Endometrium (tissue), 2 donors: ENCODE results near the gene FANCC.

Source experiments
- FAIRE-seq: peaks from 2 replicates; lab custom pipeline; 2012; peaks lifted over from hg19 to GRCh38; lab: Jason Lieb, UNC
- donor health status: control.
- donor health status: control.

FANCC gene

DNA sequence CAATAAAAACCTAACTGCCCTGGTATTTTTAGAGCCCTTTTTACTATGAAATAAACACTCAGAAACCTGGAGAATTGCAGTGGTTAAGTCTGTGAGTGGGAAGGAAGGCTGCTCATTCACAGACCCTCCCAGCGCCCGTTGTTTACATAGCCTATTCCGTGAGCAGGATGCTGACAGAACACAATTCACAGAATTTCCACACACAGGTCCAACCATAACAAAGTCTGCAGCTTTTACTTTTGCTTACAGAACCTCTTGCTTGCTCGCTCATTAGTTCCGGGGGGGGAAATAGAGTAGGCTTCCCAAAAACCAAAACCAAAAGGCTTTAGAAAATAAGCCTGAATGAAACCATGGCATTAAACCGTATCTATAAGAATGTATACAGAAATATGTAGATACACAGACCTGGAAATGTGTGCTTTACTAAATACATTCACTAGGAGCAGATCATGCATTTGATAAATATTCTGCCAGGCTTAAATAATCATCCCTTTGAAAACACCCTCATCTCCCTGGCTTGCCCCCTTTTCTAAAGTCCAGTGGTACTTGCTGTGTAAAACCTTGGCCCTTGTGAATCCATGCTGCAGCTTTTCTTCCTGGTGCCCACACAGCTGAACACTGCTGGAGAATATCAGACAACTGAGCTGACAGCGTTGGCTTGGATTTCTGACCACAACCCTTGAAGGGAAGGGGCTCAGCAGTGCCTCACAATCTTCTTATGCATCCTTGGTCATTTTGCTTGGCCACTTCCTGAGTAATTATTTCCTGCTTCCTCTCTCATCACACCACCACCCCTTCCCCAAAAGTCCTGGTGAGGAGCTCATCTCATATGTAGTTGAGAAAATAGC lies 128.0 kb downstream of the FANCC start:
- peak; percentile 94 for FAIRE-seq

DNA sequence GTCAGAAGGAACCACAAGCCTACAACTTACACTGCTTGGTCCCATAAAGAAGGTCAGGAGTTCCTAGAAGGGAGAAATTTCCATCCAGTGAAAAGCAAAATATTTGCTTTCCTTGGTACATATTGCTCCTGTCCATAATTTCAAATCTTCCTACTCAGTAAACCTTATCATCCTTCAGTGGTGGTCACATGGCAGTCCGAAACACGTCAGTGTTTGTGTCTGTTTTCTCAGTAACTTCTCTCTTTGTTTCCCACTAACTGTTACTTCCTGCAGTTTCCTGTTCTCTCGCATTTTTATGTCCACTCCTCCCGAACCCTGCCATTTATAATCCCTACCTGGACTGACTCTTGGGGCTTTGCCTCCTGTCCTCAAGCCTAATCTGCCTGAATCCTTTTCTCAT lies 129.1 kb downstream of the FANCC start:
- no peak for FAIRE-seq

DNA sequence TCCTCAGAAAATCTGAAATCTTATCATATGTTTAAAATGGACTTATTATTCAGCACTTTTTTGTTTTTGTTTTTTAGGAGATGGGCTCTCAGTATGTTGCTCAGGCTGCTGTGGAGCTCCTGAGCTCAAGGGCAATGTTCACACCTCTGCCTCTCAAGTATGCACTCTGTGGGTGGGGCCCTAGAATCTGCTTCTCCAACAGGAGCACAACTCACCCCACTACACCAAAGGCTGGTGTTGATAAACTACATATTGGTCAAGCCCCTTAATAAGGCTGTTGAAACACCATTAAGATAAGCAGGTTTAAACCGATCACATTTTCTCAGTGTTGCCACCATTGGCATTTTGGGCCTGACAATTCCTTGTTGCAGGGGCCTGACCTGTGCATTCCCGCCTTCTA lies 131.6 kb downstream of the FANCC start:
- no peak for FAIRE-seq

DNA sequence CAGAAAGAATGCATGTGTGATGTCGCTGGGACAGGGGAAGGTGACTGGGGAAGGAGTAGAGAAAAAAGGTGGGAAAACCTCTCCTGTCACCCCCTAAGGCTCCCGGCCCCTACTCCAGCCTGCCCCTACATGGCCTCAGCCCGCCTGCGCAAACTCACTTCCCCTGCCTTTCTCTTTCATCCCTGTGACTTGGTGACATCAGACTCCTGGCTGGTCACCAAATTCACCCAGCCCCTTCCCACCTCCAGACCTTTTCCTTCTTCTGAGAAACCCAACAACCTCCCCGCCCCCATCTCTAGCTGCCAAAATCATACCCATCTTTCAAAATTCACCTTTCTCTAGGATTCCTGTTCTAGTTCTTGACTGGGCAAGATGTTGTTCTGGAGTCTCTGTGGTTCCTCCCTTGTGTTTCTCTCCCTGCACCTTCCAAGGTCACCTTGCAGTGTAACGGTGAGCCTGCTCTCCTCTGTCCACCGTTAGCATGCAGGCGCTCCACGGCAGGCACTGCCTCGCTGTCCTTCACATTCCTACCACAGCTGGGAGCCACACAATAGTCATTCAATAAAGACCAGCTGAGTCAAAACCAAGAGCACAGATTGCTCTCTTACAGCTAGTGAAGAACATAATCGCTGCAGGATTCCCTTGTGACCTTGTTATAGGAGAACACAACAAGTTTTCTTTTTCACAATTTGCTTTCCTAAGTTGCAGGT lies 134.5 kb downstream of the FANCC start:
- FAIRE-seq, result no peak

DNA sequence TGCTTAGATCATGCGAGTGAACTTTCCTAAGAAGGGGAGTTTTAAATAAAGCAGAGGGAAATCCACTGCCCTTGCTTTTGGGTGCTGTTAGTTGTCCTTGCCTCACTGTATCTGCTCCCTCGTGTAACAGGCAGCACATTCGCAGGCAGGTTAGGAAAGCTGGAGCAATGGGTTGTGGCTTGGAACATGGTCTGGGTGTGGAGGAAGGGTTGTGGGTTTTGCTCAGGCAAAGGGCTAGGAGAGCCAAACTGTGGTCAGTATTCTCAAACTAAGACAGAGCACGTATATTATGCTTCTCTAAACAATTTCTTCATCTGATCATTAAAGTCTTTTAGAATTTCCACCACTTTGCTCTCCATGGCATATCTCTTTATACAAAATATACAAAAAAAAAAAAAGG lies 135.7 kb downstream of the FANCC start:
- FAIRE-seq, result no peak

DNA sequence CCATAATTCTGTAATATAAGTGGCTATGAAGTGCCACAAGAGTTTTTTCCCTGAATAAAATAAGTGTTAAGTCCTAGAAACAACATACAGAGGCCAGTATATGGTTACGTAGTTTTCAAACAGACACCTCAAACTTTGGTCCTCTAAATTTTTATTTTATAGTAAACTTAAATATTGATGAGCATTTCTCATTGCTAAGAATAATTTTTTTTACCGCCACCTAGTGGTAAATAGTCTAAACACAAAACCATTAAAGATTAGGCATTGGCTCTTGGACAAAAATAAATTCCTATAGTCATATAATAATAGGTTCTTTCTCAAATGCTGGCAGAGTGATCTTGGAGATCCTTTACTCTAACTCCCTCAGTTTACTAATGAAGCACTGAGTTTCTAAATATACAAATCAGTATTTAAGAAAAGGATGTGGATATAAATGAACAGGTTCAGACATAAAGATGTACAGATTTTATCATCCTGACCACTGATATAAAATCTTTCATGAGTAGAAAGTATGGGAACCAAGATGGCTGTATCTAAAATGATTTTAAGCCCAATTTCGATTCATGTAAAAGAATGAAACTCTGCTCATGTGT lies 136.2 kb downstream of the FANCC start:
- peak; percentile 55 for FAIRE-seq

DNA sequence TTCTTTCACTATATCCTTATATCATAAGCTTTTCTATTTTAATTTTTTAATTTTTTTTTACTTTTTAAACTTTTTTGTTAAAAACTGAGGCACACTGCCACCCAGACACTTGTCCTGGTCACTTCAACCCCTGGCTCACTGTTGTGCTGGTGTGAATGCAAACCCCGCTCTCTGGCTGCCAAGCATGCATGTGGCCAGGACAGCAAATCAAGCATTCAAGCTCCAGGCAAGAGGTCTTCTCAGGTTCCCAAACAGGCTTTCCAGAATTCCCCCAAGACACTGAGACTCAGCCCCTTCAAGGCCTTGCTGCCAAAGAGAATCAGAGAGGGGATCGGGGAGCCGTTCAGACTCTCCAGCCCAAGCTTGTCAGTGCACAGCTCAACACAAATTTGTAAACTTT lies 139.9 kb downstream of the FANCC start:
- FAIRE-seq, result no peak

DNA sequence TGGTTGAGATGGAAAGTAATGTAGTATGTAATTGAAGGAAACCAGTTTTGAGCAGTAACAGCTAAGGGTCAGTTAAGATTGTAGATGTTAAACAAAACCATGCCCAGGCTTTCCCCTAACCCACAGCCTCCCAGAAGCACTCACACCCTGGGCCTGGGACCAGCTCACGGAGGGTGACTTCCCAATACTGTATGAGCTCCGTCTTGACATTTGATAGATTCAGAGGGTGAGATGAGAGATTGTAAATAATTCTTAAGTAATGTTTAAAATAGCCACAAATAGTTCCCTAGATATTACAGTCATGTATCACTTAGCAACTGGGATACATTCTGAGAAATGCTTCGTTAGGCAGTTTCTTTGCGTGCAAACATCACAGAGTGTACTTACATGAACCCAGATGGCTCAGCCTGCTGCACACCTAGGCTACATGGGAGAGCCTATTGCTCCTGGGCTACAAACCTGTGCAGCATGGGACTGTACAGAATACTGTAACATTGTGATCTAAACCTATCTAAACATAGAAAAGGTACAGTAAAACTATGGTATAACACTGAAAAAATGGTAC lies 140.7 kb downstream of the FANCC start:
- no peak for FAIRE-seq

DNA sequence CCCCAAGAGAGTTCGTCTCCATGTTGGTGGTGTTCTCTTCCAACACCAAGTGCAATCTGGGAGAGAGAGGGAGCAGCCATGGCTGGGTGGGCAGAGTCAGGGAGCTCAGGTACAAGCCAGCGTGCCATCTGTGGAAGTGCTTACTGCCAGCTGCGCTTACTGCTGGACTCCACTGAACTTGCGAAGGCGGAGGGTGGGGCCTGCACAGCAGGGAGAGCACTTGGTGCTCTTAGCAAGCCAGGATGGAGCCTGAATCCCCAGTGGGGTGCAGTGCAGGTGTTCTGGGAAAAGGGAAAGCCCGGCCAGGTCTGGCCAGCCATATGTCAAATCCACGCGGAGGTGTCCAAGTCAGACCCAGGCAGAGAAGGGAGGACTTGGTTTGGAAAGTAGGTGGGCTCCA lies 142.0 kb downstream of the FANCC start:
- FAIRE-seq, result no peak

DNA sequence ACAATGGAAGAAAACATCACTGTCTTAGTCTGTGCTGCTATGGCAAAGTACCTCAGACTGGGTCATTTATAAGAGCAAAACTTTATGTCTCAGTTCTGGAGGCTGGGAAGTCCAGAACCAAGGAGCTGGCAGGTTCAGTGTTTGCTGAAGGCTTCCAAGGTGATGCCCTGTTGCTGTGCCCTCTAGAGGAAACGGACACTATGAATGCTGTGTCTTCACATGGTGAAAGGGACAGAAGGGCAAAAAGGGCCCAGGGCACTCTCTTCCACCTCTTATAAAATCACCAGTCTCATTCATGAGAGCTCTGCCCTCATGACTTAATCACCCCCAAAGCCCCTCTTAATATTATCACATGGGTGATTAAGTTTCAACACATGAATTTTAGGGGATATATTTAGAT lies 143.5 kb downstream of the FANCC start:
- FAIRE-seq, result no peak

DNA sequence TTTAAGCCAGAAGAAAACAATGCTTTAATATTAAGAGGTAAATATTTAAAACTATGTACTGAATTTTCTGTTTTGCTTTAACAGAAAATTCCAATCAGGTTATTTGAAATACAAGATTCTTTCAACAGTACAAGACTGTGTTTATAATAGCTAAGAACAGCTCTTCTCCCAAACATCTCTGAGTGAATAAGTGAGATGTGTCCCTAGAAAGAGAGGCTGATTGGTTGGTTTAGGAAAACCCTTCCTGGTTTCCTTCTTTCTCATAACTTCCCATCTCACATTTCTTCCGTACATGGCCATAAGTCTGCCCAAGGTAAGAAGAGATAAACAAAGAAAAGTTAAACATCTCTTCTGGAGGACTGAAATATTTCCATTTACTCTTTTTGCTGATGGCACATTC lies 145.9 kb downstream of the FANCC start:
- no peak for FAIRE-seq

DNA sequence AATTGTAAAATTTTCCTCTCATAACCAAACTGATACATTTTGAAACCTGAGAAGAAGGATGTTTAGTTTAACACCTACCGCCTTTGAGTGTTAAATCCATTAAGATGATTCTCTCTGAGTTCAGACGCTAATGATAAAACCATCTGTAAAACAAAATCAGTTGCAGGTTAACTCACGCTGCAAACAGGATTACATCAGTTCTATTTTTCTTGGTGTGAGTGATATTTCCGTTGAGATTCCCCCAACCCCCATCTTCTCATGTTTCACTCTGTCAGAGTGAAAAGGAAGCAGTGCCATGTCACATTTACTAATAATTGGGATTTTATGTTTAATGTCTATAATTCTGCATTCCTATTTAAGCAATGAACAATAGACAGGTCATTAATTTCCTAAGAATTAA lies 146.5 kb downstream of the FANCC start:
- FAIRE-seq, result peak; percentile 29

DNA sequence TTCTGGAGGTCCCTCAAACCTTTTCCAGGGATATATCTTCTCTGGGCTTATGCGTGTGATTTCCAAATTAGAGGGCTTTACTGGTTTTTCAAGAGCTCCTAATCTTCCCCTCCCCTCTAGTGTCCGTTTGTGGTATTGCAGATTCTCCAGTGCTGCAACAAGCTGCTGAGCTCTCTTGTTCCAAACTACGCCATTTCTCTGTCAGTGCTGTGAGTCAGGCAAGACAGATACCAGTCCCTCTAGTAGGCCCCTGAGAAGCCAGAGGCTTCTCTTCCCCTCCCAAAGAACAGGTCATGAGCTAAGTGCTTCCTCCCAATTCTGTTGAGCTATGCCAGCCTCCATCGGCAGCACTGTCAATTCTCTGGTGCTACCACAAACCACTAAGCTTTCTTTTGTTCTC lies 149.5 kb downstream of the FANCC start:
- FAIRE-seq, result no peak

DNA sequence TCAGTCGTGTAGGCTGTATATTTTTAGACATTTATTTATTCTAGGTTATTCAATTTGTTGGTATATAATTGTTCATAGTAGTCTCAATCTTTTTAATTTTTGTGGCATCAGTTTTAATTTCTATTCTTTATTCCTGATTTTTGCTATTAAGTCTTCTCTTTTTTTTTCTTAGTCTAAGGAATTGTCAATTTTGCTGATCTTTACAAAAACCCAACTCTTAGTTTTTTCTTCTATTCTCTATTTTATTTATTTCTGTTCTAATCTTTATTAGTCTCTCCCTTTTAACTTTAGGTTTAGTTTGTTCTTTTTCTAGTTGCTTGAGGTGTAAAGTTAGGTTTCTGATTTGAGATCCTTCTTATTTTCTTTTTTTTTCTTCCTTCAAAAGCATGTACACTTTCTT lies 152.5 kb downstream of the FANCC start:
- no peak for FAIRE-seq

DNA sequence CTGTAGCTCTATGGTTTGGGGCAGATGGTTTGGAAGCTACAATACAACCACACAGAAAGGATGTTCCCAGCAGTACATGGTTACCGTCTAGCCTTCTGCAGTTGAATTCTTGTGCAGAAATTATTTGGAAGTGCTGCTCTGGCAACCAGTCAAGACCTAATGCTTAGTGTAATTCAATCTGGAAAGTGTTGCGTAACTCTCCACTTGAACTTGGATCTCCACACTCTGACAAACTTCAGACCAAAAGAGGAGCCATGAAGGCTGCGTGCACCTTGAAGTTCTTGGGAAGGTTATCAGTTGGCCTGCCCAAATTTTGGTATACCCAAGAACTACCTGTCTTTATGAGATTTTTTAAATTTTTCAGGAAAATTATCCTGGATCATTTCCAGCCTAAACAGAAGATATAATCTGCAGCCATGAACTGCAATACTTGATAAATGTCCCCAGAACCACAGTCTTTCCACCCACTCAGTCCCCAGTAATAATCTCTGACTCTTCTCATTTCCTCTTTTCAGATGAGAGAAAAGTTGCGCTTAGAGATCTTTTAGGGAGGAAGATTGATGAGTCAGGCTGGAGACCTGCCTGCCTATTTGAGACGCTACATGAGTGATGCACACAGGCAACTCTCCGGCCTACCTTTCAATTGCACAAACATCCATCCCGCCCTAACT lies 159.9 kb downstream of the FANCC start:
- peak; percentile 72 for FAIRE-seq

DNA sequence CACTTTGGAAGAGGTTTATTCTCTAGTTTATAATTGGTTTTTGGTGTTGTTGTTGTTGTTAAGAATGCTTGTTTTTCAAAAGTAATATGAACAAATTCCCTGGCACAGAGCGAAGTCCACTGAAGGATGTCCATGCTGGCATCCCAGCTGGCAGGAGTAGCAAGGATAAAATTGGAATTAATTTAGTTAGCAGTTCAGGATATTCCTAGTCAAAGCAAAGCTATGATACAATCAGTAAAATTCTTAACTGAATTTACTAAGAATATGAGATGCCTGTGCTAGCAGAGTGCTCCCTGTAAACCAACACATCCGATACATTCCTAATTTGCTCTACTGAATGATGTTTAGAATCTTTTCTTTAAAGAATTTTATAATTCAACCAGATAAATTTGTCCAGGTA lies 161.4 kb downstream of the FANCC start:
- no peak for FAIRE-seq

DNA sequence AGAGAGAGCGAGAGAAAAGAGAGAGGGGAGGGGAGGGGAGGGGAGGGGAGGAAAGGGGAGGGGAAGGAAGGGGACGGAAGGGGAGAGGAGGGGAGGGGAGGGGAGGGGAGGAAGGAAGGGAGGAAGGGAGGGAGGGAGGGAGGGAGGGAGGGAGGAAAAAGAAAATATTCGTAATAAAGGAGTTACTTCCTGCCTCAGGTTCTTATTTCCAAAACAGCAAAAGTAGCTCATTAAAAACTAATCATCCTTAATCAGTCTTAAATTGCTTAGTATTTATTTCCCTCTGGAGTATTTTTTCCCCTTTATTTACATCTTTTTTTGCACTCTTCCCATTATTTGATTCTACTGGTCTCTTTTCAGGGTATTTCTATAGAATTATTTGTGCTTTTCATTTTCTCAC lies 162.3 kb downstream of the FANCC start:
- no peak for FAIRE-seq

DNA sequence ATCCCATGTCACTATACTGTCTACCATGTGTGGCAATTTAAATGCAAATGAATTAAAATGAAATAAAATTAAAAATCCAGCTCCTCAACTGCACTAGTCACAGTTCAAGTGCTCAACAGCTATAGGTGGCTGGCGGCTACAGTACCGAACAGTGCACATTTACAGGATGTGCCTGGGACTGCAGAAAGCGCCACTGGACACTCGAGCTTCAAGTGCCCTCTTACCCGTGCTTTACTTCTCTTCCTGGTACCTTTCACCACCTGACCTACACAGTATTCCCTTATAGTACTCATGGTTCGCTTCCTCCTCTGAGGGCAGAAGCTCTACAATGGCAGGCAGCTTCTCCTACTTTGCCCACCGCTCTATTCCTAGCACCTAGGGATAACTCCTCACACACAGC lies 166.6 kb downstream of the FANCC start:
- FAIRE-seq, result no peak

DNA sequence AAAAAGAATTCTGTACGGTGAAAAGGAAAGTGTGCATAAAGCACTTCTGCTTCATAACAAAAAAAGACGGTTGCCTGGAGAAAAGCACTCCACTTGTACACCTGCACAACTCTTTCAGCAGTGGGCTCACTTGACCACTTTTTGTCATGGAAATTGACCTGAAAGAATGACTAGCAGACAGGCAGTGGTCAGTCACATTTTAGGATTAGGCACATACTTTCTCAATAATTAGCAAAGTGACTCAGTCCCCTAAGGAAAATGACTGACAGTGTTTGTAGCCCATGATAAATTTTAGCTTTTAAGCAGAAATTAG lies 169.3 kb downstream of the FANCC start:
- no peak for FAIRE-seq

DNA sequence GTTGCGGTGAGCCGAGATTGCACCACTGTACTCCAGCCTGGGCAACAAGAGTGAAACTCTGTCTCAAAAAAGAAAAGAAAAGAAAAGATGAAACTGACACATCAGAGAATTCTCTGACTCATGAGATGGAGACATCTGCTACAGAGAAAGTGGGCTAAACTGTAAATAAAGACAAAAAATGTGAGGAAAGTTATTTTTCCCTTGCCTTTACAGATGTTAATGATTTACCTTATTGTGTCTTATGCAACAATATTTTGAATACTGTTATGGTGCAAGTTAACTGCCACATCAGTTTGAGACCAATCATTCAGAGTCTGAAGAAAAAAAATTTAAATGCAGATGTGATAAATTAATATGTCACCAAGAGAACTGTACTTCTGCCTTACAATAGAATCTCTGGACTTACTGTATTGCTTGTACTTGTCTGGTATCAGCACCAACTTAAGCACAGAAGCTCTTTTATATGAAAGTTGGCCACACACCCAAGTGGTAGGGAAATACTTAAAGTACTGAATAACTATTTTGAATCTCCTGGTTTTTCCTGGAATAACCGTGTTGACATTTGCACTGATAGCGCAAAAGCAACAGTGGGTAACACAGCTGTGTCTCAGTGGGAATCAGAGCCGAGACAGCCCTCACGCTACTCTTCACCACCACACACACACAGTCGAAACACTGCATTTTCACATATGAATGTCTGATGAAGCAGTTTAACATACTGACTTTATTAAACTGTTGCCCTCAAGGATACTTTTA lies 169.9 kb downstream of the FANCC start:
- FAIRE-seq, result peak; percentile 55

DNA sequence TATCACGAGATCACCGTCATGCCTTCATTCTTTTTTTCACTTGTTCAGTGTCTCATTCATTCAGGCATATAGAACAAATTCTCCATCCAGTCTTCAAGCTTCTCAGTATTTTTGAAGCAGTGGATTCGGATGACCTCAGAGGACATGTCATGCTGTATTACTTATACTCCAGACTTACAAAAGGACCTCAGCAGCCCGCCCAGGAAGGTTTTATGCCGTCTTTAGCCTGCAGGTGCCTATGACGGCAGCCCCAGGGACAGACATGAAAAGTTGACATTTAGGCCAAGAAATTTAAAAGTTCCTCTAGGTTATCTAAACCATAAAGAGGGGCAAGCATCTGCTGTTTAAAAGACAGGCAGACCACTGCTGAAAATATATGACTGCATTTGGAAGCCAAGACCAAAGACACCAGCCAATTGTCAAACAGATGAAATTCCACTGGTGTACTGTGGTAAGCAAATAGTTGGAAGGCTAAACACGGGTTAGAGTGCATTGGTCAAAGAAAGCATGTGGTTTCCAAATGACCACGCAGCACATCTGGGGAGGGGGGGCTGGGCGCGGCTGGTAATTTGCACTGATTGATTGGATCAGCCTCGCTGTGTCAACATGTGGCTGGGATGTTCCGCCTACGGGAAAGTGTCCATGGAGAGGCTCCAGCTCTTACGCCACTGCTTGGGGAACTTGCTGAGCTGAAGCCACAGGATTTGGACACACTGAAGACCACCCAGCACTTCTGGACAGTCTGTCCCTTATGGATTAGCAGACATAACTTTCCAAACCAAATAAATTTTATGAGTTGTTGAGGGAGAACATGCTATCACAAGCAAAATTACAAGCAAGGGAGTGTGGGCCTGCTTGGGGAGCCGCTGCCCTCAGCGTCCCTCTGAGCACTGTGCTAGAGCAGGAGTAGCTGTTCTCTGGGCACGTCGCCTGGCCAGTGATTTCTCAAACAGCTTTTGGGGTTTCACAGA lies 173.6 kb downstream of the FANCC start:
- FAIRE-seq, result peak; percentile 94
